IMR-90 (cell line): Measurements from ENCODE around the gene KCNIP1. TPM values are rescaled to one million over a fixed set of nuclear protein-coding genes. Genes with fewer than 3 reads are reported as not detected.

ENCODE experiments used
- ATAC-seq: fragments of 200-7000 bp; cut with Tn5 transposase; 2 replicates; pipeline ENCODE4 v1.9.1; 2020; ENCODE audit warnings: low read depth, mild to moderate bottlenecking, moderate library complexity
- BruUV-seq: library from RNA; stranded (reverse); fragments of 400-500 nt; replicated peaks from 2 replicates; lab custom pipeline; 2021; lab: Mats Ljungman, UMichigan
- CTCF ChIA-PET: fragments of 300-600 bp; formaldehyde crosslinking; extraction: SDS; loops from one replicate; lab custom pipeline; 2021; ENCODE audit warnings: antibody characterized with exemption; lab: Yijun Ruan, JAX
- POLR2A ChIA-PET: fragments of 300-600 bp; sonication (Branson Sonifier 250); formaldehyde crosslinking; loops from one replicate; lab custom pipeline; 2022; ENCODE audit warnings: antibody characterized with exemption; ENCODE audit not compliant: unreplicated experiment; lab: Charles Lee
- DNase-seq: peaks from one replicate; pipeline ENCODE4 v3.0.0; 2013
- H2AFZ ChIP-seq: replicated peaks from 2 replicates; pipeline ENCODE3; 2013; ENCODE audit warnings: low read length, mild to moderate bottlenecking; ENCODE audit not compliant: poor library complexity
- H2AK5ac ChIP-seq: 2 replicates; pipeline ENCODE4 v1.6.1; 2013; ENCODE audit warnings: low read depth, low read length, inconsistent platforms
- H2AK9ac ChIP-seq: replicated peaks from 2 replicates; pipeline ENCODE3; 2013; ENCODE audit warnings: mild to moderate bottlenecking, low read depth, low read length, moderate library complexity; ENCODE audit not compliant: poor library complexity
- H2BK120ac ChIP-seq: 2 replicates; pipeline ENCODE4 v1.6.1; 2013; ENCODE audit warnings: low read depth, low read length, inconsistent platforms
- H2BK15ac ChIP-seq: 3 replicates; pipeline ENCODE4 v1.6.1; 2013; ENCODE audit warnings: low read depth, low read length, inconsistent platforms
- H2BK20ac ChIP-seq: 2 replicates; pipeline ENCODE4 v1.6.1; 2013; ENCODE audit warnings: low read depth, mild to moderate bottlenecking, inconsistent platforms, low read length, moderate library complexity
- H2BK5ac ChIP-seq: 2 replicates; pipeline ENCODE4 v1.6.1; 2013; ENCODE audit warnings: mild to moderate bottlenecking, low read depth, low read length, inconsistent platforms; ENCODE audit not compliant: poor library complexity, severe bottlenecking
- H3K14ac ChIP-seq: replicated peaks from 2 replicates; pipeline ENCODE4 v1.6.1; 2013; ENCODE audit warnings: low read depth, low read length, inconsistent platforms
- H3K18ac ChIP-seq: 2 replicates; pipeline ENCODE4 v1.6.1; 2013; ENCODE audit warnings: low read depth, low read length, control low read depth
- H3K23ac ChIP-seq: 2 replicates; pipeline ENCODE4 v1.6.1; 2013; ENCODE audit warnings: low read depth, low read length, inconsistent platforms
- H3K27ac ChIP-seq: 2 replicates; pipeline ENCODE4 v1.5.1; 2013; ENCODE audit warnings: mild to moderate bottlenecking, control low read depth, low read length; ENCODE audit not compliant: insufficient read depth
- H3K27me3 ChIP-seq: 2 replicates; pipeline ENCODE4 v1.6.1; 2013; ENCODE audit warnings: low read length; ENCODE audit not compliant: control insufficient read depth, insufficient read depth
- H3K36me3 ChIP-seq: 2 replicates; pipeline ENCODE4 v1.6.1; 2013; ENCODE audit warnings: low read length, mixed read lengths; ENCODE audit not compliant: control insufficient read depth, insufficient read depth
- H3K4ac ChIP-seq: 2 replicates; pipeline ENCODE4 v1.6.1; 2013; ENCODE audit warnings: low read depth, low read length, inconsistent platforms
- H3K4me1 ChIP-seq: 2 replicates; pipeline ENCODE4 v1.6.1; 2013; ENCODE audit warnings: low read length, mixed read lengths; ENCODE audit not compliant: control insufficient read depth, insufficient read depth
- H3K4me2 ChIP-seq: 2 replicates; pipeline ENCODE4 v1.6.1; 2013; ENCODE audit warnings: low read depth, mild to moderate bottlenecking, control low read depth, low read length, moderate library complexity
- H3K4me3 ChIP-seq: 2 replicates; pipeline ENCODE4 v1.5.1; 2013; ENCODE audit warnings: low read depth, mild to moderate bottlenecking, control low read depth, low read length, moderate library complexity; ENCODE audit not compliant: insufficient read depth
- H3K56ac ChIP-seq: 2 replicates; pipeline ENCODE4 v1.6.1; 2013; ENCODE audit warnings: low read length, inconsistent platforms; ENCODE audit not compliant: insufficient read depth; ENCODE audit errors: extremely low read depth
- H3K79me1 ChIP-seq, 2 experiments: 2 replicates each; pipeline ENCODE4 v1.6.1; 2013; ENCODE audit warnings: low read length in 2 of 2, inconsistent platforms in 1 of 2, low read depth in 1 of 2
- H3K9ac ChIP-seq: 2 replicates; pipeline ENCODE4 v1.6.1; 2013; ENCODE audit warnings: low read depth, low read length, control low read depth
- H3K9me1 ChIP-seq: 2 replicates; pipeline ENCODE4 v1.6.1; 2013; ENCODE audit warnings: low read length, inconsistent platforms; ENCODE audit not compliant: insufficient read depth
- H3K9me3 ChIP-seq: 2 replicates; pipeline ENCODE4 v1.6.1; 2013; ENCODE audit warnings: low read length; ENCODE audit not compliant: control insufficient read depth, insufficient read depth
- H4K20me1 ChIP-seq: 2 replicates; pipeline ENCODE4 v1.6.1; 2013; ENCODE audit warnings: low read length, inconsistent platforms; ENCODE audit not compliant: insufficient read depth
- H4K5ac ChIP-seq: 2 replicates; pipeline ENCODE4 v1.6.1; 2013; ENCODE audit warnings: mild to moderate bottlenecking, low read depth, low read length, control low read depth
- H4K8ac ChIP-seq, 2 experiments: 2 replicates each; pipeline ENCODE4 v1.6.1; 2013; ENCODE audit warnings: low read depth in 2 of 2, low read length in 2 of 2, control low read depth in 1 of 2, inconsistent platforms in 1 of 2
- H4K91ac ChIP-seq: 2 replicates; pipeline ENCODE4 v1.6.1; 2013; ENCODE audit warnings: low read depth, low read length, inconsistent platforms; ENCODE audit not compliant: insufficient read depth
- CHD1 ChIP-seq: IDR thresholded peaks from 2 replicates; pipeline ENCODE4 v1.6.1; 2012; ENCODE audit warnings: low read depth, low read length, improper control_type of control experiment
- FOS ChIP-seq: fragments of 150-350 bp; IDR thresholded peaks from 2 replicates; pipeline ENCODE4 v1.6.1; 2016; ENCODE audit warnings: low read depth, low read length
- MAFK ChIP-seq: IDR thresholded peaks from 2 replicates; pipeline ENCODE4 v1.6.1; 2012; ENCODE audit warnings: low read depth, low read length, improper control_type of control experiment
- MAZ ChIP-seq: IDR thresholded peaks from 2 replicates; pipeline ENCODE4 v1.6.1; 2012; ENCODE audit warnings: low read depth, mild to moderate bottlenecking, low read length, improper control_type of control experiment, moderate library complexity, borderline replicate concordance
- MXI1 ChIP-seq: IDR thresholded peaks from 2 replicates; pipeline ENCODE4 v1.6.1; 2012; ENCODE audit warnings: low read depth, mild to moderate bottlenecking, low read length, moderate library complexity, borderline replicate concordance
- NFE2L2 ChIP-seq: fragments of 150-350 bp; IDR thresholded peaks from 2 replicates; pipeline ENCODE4 v1.6.1; 2016; ENCODE audit warnings: low read depth, mild to moderate bottlenecking, low read length
- RAD21 ChIP-seq: IDR thresholded peaks from 2 replicates; pipeline ENCODE4 v1.6.1; 2012; ENCODE audit warnings: low read length, improper control_type of control experiment
- RFX5 ChIP-seq: IDR thresholded peaks from 2 replicates; pipeline ENCODE4 v1.8.0; 2012; ENCODE audit warnings: low read depth, mild to moderate bottlenecking, low read length, moderate library complexity
- SMC3 ChIP-seq: fragments of 150-350 bp; IDR thresholded peaks from 2 replicates; pipeline ENCODE4 v1.6.1; 2016; ENCODE audit warnings: low read depth, mild to moderate bottlenecking, antibody characterized with exemption, low read length, moderate library complexity
- WGBS, 2 experiments: methylation state at CpG; one replicate each; pipeline versions ENCODE4 v1.1.5 to v1.1.7; 2013; ENCODE audit warnings: missing lambda C conversion rate in 2 of 2; ENCODE audit not compliant: insufficient read length in 1 of 2; ENCODE audit errors: extremely low coverage in 2 of 2; 5-methylcytosine and 5-hydroxymethylcytosine counted together
- dilution Hi-C: fragments of 300-500 bp; cut with HindIII; formaldehyde crosslinking; loops from one replicate; pipeline ENCODE4 v1.14.3; 2018; ENCODE audit warnings: low sequenced_read_pairs; ENCODE audit not compliant: unreplicated experiment
- in situ Hi-C: fragments of 300-500 bp; cut with MboI; formaldehyde crosslinking; loops from 3 replicates; pipeline ENCODE4 v1.14.3; 2019; ENCODE audit warnings: low sequenced_read_pairs, inconsistent platforms, mixed read lengths
- intact Hi-C: fragments of 100-400 bp; cut with micrococcal nuclease; formaldehyde crosslinking; loops from 2 replicates; pipeline ENCODE4 v1.10.0; 2022
- polyA plus RNA-seq, 3 experiments: library from polyadenylated mRNA; depleted of rRNA; stranded (reverse); fragments of >200 nt; gene quantifications; 2 replicates each; pipeline ENCODE4 v1.2.3, GENCODE V29; 2012; ENCODE audit warnings: low replicate concordance in 1 of 3
- total RNA-seq: library from RNA; depleted of rRNA; stranded (reverse); fragments of >200 nt; gene quantifications from 2 replicates; pipeline ENCODE4 v1.2.3, GENCODE V29; 2012

KCNIP1 gene
- total and polyA plus RNA-seq, 2 of the 4 experiments (the other 2 are of a cell fraction) = not detected

DNA sequence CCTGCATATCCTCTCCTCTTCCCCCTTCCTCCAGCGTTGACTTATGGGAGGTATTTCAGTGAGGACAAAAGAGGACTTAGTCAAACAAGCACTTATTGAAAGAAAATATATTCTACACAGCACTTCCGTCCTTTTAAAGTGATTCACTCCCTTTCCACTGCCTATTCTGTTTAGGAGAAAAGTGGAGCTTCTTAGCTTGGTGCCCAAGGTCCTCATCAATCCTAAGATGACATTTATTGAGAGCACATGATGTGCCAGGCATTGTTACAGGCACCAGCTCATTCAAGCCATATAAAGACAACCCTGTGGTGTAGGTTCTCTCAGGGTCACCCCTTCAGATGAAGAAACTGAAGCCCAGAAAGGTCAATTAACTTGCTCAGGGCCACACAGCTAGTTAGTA is 95.9 kb downstream of the KCNIP1 start:
- Histone ChIP-seq H2BK120ac (no peak overlapping the region), H2AFZ (no peak overlapping the region), H3K14ac (no peak overlapping the region), H2BK5ac (no peak overlapping the region), H3K36me3 (no peaks in the 10 kb centered on the region), H3K4ac (no peak overlapping the region), H2AK9ac (no peak overlapping the region), H3K56ac (no peak overlapping the region), H3K9me3 (no peaks in the 10 kb centered on the region), H3K4me2 (no peak overlapping the region), H4K91ac (no peak overlapping the region), H3K79me1 (no peaks in the 10 kb centered on the region), H4K20me1 (no peaks in the 10 kb centered on the region), H3K9ac (no peak overlapping the region), H3K9me1 (no peaks in the 10 kb centered on the region), H2BK15ac (no peak overlapping the region), H3K18ac (no peak overlapping the region), H3K23ac (no peak overlapping the region), H2AK5ac (no peak overlapping the region), H3K4me1 (no peaks in the 10 kb centered on the region; the same call in 1 of the 2 replicates), H4K8ac (no peak overlapping the region), H3K4me3 (no peak overlapping the region), H3K27me3 (peaks cover 4% of the 10 kb centered on the region), H2BK20ac (no peak overlapping the region), H4K5ac (no peak overlapping the region), H3K27ac (no peak overlapping the region)
- dilution Hi-C loops = no loop called here
- ChIA-PET CTCF (interaction anchor here (0.8 kb wide), 1 partner anchor 166 kb away, joined by 3 read pairs; no protein-coding TSS in a partner anchor), POLR2A (no interaction called here)
- TF ChIP-seq MXI1 = no peak
- TF ChIP-seq RFX5 = no peak
- no peak for TF ChIP-seq MAZ
- TF ChIP-seq SMC3 = no peak
- TF ChIP-seq CHD1 = no peak
- TF ChIP-seq NFE2L2 = no peak
- no peak for TF ChIP-seq FOS
- no peak for TF ChIP-seq RAD21
- TF ChIP-seq MAFK = no peak
- DNase-seq (no peak), ATAC-seq (no peak)
- intact Hi-C loops = no loop called here
- no TSS peak for BruUV-seq
- in situ Hi-C loops = no loop called here
- WGBS, 2 experiments = no CpG with 5 or more reads among the region's 2 CpGs
